WTC11 (cell line): ENCODE data around the gene PPP2R5A. TPM values are rescaled to one million over a fixed set of nuclear protein-coding genes. Genes with fewer than 3 reads are reported as not detected.
A peak's percentile ranks its signal among the peaks of the same experiment; 100 is the strongest.
"Not testable (repeated sequence)": the region's sequence is repeated elsewhere in the genome, so short reads cannot be mapped to it uniquely, and the experiment has no call there.

Experiments used
- ATAC-seq: fragments of 200-7000 bp; cut with Tn5 transposase; 2 replicates; pipeline ENCODE4 v1.10.0; 2021; ENCODE audit warnings: mild to moderate bottlenecking, moderate library complexity
- CTCF ChIA-PET: fragments of 300-600 bp; sonication (Branson Sonifier 250); formaldehyde crosslinking; loops from one replicate; lab custom pipeline; 2021; ENCODE audit warnings: antibody characterized with exemption; lab: Charles Lee
- POLR2A ChIA-PET: fragments of 350-600 bp; sonication (Branson Sonifier 250); formaldehyde crosslinking; loops from one replicate; lab custom pipeline; 2021; ENCODE audit warnings: antibody characterized with exemption; lab: Charles Lee
- DNase-seq: peaks from one replicate; pipeline ENCODE4 v3.0.0; 2021; ENCODE audit warnings: low spot score
- H3K27ac Mint-ChIP-seq: 2 replicates; pipeline ENCODE4 v1.8.0; 2021; ENCODE audit warnings: mixed read lengths
- H3K27me3 Mint-ChIP-seq: 2 replicates; pipeline ENCODE4 v1.8.0; 2021; ENCODE audit warnings: low read depth, mild to moderate bottlenecking, moderate library complexity, mixed read lengths
- H3K36me3 Mint-ChIP-seq: 2 replicates; pipeline ENCODE4 v1.8.0; 2021; ENCODE audit warnings: mixed read lengths
- H3K4me1 Mint-ChIP-seq: 2 replicates; pipeline ENCODE4 v1.8.0; 2022; ENCODE audit warnings: mixed read lengths
- H3K4me3 Mint-ChIP-seq: 2 replicates; pipeline ENCODE4 v1.8.0; 2021; ENCODE audit warnings: mild to moderate bottlenecking, moderate library complexity, mixed read lengths
- H3K9me3 Mint-ChIP-seq: 2 replicates; pipeline ENCODE4 v1.8.0; 2021; ENCODE audit warnings: mixed read lengths
- CBFB ChIP-seq: sonication (generic); formaldehyde crosslinking; IDR thresholded peaks from 2 replicates; pipeline ENCODE4 v1.8.1; 2022; ENCODE audit warnings: mild to moderate bottlenecking, low read depth, missing genetic modification reagents
- TEAD4 ChIP-seq: sonication (generic); formaldehyde crosslinking; IDR thresholded peaks from 2 replicates; pipeline ENCODE4 v1.8.0; 2022; ENCODE audit warnings: mild to moderate bottlenecking, missing genetic modification reagents
- ZNF232 ChIP-seq: sonication (generic); formaldehyde crosslinking; IDR thresholded peaks from 2 replicates; pipeline ENCODE4 v1.8.0; 2022; ENCODE audit warnings: mild to moderate bottlenecking, missing genetic modification reagents
- ZNF317 ChIP-seq: sonication (generic); formaldehyde crosslinking; IDR thresholded peaks from 2 replicates; pipeline ENCODE4 v1.8.1; 2023; ENCODE audit warnings: low read depth, mild to moderate bottlenecking, moderate library complexity, missing genetic modification reagents, borderline replicate concordance
- total RNA-seq: library from RNA; stranded (reverse); gene quantifications from 3 replicates; pipeline ENCODE4 v1.2.3, GENCODE V29; 2021
- TF ChIP-seq, protein P1 (sequence below): sonication (generic); formaldehyde crosslinking; IDR thresholded peaks from 2 replicates; pipeline ENCODE4 v1.8.1; 2023; ENCODE audit warnings: mild to moderate bottlenecking, moderate library complexity, missing genetic modification reagents
- TF ChIP-seq, protein P2 (sequence below): sonication (generic); formaldehyde crosslinking; IDR thresholded peaks from 2 replicates; pipeline ENCODE4 v1.8.1; 2022; ENCODE audit warnings: low read depth, mild to moderate bottlenecking, moderate library complexity, missing genetic modification reagents, borderline replicate concordance
- TF ChIP-seq, protein P3 (sequence below): fragments of 250-450 bp; sonication (Bioruptor Pico); conservative IDR thresholded peaks from 2 replicates; pipeline ENCODE4 v1.9.0; 2021; ENCODE audit warnings: mild to moderate bottlenecking
- TF ChIP-seq, protein P4 (sequence below): fragments of 250-450 bp; sonication (Bioruptor Pico); IDR thresholded peaks from 2 replicates; pipeline ENCODE4 v1.9.0; 2021; ENCODE audit warnings: mild to moderate bottlenecking
- TF ChIP-seq, protein P5 (sequence below): sonication (generic); formaldehyde crosslinking; IDR thresholded peaks from 2 replicates; pipeline ENCODE4 v1.8.1; 2022; ENCODE audit warnings: low read depth, missing genetic modification reagents, borderline replicate concordance

PPP2R5A gene
- total RNA-seq, 1 experiment from 2014 or later = 35.9 TPM

DNA sequence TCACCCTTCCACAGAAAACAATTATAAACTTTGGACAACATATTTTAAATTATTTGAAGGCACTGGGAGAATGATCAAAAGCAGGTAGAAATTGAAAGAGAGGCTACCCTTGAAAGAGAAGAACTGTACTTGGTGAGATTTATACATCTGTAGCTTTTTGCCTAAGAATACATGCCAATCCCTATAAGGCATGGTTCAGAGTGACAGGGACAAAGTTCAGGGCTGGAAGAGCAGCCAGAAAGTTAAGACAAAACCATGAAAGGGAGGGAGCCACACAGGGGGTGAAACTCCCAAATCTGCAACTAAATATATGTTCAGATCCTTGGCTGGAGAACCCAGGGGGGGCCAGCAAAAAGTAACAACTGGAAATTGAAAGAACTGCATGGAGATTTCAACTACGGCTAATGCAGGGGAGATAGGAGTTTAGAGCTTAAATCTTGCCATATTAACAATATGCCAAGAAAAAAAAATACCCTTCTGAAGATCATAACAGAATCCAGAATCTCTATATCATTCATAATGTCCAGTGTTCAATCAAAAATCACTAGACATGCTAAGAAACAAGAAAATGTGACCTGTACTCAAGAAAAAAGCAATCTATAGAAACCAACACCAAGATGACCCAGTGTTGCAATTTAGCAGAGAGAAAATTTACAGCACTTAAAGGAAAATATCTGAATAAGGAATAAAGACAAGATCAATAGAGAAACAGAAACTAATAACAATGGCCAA lies 103.9 kb downstream of the PPP2R5A start (continued):
- TF ChIP-seq, protein P1, sequence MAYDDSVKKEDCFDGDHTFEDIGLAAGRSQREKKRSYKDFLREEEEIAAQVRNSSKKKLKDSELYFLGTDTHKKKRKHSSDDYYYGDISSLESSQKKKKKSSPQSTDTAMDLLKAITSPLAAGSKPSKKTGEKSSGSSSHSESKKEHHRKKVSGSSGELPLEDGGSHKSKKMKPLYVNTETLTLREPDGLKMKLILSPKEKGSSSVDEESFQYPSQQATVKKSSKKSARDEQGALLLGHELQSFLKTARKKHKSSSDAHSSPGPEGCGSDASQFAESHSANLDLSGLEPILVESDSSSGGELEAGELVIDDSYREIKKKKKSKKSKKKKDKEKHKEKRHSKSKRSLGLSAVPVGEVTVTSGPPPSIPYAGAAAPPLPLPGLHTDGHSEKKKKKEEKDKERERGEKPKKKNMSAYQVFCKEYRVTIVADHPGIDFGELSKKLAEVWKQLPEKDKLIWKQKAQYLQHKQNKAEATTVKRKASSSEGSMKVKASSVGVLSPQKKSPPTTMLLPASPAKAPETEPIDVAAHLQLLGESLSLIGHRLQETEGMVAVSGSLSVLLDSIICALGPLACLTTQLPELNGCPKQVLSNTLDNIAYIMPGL (CRISPR knock-in tag) = no peak
- TF ChIP-seq ZNF232 (no peak), TEAD4 (CRISPR knock-in tag) (no peak), CBFB (CRISPR knock-in tag) (no peak)
- TF ChIP-seq, protein P2, sequence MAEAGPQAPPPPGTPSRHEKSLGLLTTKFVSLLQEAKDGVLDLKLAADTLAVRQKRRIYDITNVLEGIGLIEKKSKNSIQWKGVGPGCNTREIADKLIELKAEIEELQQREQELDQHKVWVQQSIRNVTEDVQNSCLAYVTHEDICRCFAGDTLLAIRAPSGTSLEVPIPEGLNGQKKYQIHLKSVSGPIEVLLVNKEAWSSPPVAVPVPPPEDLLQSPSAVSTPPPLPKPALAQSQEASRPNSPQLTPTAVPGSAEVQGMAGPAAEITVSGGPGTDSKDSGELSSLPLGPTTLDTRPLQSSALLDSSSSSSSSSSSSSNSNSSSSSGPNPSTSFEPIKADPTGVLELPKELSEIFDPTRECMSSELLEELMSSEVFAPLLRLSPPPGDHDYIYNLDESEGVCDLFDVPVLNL = no peak
- TF ChIP-seq, protein P3, sequence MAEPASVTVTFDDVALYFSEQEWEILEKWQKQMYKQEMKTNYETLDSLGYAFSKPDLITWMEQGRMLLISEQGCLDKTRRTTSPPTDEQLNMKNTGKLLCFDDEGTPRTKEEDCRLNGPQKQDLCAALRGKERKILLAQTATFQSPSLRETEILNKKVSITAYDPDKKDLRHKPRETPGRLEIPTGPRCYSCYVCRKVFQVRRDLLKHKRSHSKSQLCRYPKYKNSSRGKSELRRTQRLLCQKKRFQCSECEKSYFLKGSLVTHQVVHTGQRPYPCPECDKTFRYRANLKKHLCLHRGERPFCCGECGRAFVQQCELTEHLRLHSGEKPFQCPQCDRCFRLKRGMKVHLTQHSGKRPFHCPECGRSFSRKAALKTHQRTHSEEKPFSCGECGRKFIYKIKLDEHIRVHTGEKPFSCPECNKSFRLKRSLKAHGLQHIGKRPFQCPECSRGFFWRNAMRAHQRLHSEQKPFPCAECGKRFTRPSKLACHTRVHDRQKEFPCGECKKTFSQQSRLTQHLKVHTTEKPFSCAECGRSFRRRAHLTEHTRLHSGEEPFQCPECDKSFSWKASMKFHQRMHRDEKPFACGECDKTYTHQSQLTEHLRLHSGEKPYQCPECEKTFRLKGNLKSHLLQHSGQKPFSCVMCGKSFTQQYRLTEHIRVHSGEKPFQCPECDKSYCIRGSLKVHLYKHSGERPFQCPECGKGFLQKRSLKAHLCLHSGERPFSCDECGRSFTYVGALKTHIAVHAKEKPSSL (CRISPR knock-in tag) = no peak

DNA sequence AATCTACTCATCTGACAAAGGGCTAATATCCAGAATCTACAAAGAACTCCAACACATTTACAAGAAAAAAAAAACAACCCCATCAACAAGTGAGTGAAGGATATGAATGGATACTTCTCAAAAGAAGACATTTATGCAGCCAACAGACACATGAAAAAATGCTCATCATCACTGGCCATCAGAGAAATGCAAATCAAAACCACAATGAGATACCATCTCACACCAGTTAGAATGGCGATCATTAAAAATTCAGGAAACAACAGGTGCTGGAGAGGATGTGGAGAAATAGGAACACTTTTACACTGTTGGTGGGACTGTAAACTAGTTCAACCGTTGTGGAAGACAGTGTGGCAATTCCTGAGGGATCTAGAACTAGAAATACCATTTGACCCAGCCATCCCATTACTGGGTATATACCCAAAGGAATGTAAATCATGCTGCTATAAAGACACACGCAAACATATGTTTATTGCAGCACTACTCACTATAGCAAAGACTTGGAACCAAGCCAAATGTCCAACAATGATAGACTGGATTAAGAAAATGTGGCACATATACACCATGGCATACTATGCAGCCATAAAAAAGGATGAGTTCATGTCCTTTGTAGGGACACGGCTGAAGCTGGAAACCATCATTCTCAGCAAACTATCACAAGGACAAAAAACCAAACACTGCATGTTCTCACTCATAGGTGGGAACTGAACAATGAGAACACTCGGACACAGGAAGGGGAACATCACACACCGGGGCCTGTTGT lies 110.6 kb downstream of the PPP2R5A start:
- H3K27me3 Mint-ChIP-seq, H3K27ac Mint-ChIP-seq, DNase-seq, H3K4me1 Mint-ChIP-seq, ATAC-seq, H3K4me3 Mint-ChIP-seq: not testable (repeated sequence)
- POLR2A ChIA-PET = interaction anchor here (0.7 kb wide), 1 partner anchor 112 kb away, joined by 5 read pairs; no protein-coding TSS in a partner anchor
- CTCF ChIA-PET = interaction anchor here (1.9 kb wide), 1 partner anchor 60 kb away, joined by 4 read pairs; no protein-coding TSS in a partner anchor
- Mint-ChIP-seq H3K36me3 (peaks cover 83% of the 10 kb centered on the region), H3K9me3 (peaks cover 63% of the 10 kb centered on the region)

DNA sequence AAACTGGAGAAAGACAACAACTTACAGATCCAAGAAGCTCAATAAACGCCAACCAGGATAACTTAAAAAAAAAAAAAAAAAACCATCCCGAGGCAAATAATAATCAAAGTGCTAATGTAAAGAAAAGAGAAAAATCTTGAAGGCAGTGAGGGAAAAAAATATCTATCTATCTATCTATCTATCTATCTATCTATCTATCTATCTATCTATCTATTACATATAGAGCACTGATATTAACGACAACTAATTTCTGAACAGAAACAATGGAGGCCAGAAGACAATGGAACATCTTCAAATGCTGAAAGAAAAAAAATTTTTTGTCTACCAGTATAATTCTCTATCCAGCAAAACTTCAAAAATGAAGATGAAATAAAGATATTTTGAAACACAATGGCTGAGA lies 111.4 kb downstream of the PPP2R5A start:
- ATAC-seq (no peak), DNase-seq (no peak)
- H3K4me3 Mint-ChIP-seq = no peak overlapping the region
- no peaks in the 10 kb centered on the region for H3K4me1 Mint-ChIP-seq
- no peaks in the 10 kb centered on the region; the same call in 1 of the 2 replicates for H3K27me3 Mint-ChIP-seq
- TF ChIP-seq ZNF317 (CRISPR knock-in tag) = peak; percentile 87
- TF ChIP-seq, protein P4, sequence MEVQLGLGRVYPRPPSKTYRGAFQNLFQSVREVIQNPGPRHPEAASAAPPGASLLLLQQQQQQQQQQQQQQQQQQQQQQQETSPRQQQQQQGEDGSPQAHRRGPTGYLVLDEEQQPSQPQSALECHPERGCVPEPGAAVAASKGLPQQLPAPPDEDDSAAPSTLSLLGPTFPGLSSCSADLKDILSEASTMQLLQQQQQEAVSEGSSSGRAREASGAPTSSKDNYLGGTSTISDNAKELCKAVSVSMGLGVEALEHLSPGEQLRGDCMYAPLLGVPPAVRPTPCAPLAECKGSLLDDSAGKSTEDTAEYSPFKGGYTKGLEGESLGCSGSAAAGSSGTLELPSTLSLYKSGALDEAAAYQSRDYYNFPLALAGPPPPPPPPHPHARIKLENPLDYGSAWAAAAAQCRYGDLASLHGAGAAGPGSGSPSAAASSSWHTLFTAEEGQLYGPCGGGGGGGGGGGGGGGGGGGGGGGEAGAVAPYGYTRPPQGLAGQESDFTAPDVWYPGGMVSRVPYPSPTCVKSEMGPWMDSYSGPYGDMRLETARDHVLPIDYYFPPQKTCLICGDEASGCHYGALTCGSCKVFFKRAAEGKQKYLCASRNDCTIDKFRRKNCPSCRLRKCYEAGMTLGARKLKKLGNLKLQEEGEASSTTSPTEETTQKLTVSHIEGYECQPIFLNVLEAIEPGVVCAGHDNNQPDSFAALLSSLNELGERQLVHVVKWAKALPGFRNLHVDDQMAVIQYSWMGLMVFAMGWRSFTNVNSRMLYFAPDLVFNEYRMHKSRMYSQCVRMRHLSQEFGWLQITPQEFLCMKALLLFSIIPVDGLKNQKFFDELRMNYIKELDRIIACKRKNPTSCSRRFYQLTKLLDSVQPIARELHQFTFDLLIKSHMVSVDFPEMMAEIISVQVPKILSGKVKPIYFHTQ (CRISPR knock-in tag) = no peak
- TF ChIP-seq, protein P5, sequence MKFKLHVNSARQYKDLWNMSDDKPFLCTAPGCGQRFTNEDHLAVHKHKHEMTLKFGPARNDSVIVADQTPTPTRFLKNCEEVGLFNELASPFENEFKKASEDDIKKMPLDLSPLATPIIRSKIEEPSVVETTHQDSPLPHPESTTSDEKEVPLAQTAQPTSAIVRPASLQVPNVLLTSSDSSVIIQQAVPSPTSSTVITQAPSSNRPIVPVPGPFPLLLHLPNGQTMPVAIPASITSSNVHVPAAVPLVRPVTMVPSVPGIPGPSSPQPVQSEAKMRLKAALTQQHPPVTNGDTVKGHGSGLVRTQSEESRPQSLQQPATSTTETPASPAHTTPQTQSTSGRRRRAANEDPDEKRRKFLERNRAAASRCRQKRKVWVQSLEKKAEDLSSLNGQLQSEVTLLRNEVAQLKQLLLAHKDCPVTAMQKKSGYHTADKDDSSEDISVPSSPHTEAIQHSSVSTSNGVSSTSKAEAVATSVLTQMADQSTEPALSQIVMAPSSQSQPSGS = no peak
- CTCF ChIA-PET = interaction anchor here (1.9 kb wide), 1 partner anchor 59 kb away, joined by 4 read pairs; no protein-coding TSS in a partner anchor
- no peak overlapping the region for H3K27ac Mint-ChIP-seq
- POLR2A ChIA-PET = interaction anchor here (0.7 kb wide), 1 partner anchor 112 kb away, joined by 5 read pairs; no protein-coding TSS in a partner anchor
- peaks cover 55% of the 10 kb centered on the region for H3K9me3 Mint-ChIP-seq
- peaks cover 75% of the 10 kb centered on the region for H3K36me3 Mint-ChIP-seq
